GM19467 (cell line): ENCODE measurements around the gene CBR1.
A peak's percentile ranks its signal among the peaks of the same experiment; 100 is the strongest.
"Not testable (repeated sequence)": the region's sequence is repeated elsewhere in the genome, so short reads cannot be mapped to it uniquely, and the experiment has no call there.

Source experiments
- ATAC-seq: cut with Tn5 transposase; IDR thresholded peaks from one replicate; pipeline ENCODE4 v1.9.1; 2021; ENCODE audit warnings: mild to moderate bottlenecking, moderate library complexity; ENCODE audit not compliant: unreplicated experiment

Gene CBR1

DNA sequence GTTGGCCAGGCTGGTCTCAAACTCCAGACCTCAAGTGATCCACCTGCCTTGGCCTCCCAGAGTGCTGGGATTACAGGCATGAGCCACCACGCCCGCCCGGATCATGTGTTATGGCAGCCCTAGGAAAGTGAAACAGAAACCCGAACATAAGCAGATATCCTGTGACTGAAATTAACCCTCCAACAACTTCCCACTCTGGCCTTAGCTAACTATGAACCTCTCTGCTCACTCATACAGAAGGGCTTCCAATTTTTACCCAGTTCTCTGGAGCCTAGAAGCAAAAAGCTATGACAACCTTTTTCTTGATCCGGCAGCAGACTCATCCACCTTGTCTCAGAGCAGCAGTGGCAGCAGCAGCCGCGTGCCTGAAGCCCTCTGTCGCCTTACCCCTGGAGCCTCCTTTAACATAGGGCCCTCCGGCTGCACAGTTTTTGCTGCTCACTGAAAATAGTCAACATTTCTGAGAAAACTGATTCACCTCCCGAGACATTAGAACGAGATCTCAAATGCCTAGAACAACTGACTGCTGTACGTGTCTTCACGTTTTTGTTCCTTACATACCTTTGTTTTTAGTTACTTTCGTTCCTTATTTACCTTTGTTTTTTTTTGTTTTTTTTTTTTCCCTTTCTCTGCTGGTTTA is 9.3 kb downstream of the CBR1 start:
- no peak for ATAC-seq

GRCh38 chr21:36079671-36080070 is 9.8 kb downstream of the CBR1 start:
- no peak for ATAC-seq

DNA sequence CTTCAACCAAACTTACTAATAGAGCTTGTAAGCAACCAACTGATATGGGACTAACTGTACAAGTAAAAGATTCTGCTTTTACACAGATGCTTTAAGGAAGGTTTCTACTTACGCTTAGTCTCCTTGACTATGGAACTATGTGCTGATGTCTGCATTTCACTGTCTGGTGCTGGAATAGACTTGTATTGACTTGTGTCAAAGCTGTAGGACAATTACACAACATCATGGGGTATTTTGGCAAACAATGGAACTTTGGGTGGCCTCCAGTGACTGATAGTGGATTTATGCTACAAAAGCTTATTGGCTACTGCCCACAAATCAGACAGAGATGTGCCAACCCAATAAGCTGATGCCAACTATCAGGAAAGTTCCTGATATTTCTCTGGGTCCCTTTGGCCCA is 10.6 kb downstream of the CBR1 start:
- ATAC-seq = no peak

DNA sequence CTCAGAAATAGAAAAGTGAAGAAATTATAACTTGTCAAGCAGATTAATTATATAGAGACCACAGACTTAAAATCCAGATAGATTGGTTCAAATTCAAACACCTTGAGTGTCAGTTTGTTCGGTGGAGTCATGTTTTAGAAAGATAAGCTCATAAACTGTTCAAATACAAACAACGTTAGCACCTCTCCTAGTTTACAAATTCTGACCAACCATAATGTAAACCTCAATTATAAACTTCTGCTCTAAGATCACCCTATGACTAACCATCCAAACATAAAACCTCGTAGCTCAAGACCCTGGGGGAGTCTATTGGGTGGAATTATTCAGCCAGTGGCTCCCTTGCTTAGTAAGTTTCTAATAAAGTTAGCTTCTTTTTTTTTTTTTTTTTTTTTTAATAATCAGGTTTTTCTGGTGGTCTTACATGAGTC is 12.4 kb downstream of the CBR1 start:
- no peak for ATAC-seq

GRCh38 chr21:36087362-36088138 is 17.7 kb downstream of the CBR1 start:
- no peak for ATAC-seq

GRCh38 chr21:36089946-36090345 is 20.1 kb downstream of the CBR1 start:
- ATAC-seq = no peak

GRCh38 chr21:36092681-36093080 is 22.9 kb downstream of the CBR1 start:
- ATAC-seq = no peak

GRCh38 chr21:36093512-36093911 is 23.7 kb downstream of the CBR1 start:
- ATAC-seq = no peak

GRCh38 chr21:36096398-36097290 is 26.8 kb downstream of the CBR1 start:
- no peak for ATAC-seq

GRCh38 chr21:36097427-36098181 is 27.8 kb downstream of the CBR1 start:
- peak; percentile 54 for ATAC-seq

GRCh38 chr21:36098182-36098532 is 28.3 kb downstream of the CBR1 start:
- ATAC-seq = no peak

- no peak for ATAC-seq
Observed at GRCh38 chr21:36099000-36099399, 29.2 kb downstream of the CBR1 start.

DNA sequence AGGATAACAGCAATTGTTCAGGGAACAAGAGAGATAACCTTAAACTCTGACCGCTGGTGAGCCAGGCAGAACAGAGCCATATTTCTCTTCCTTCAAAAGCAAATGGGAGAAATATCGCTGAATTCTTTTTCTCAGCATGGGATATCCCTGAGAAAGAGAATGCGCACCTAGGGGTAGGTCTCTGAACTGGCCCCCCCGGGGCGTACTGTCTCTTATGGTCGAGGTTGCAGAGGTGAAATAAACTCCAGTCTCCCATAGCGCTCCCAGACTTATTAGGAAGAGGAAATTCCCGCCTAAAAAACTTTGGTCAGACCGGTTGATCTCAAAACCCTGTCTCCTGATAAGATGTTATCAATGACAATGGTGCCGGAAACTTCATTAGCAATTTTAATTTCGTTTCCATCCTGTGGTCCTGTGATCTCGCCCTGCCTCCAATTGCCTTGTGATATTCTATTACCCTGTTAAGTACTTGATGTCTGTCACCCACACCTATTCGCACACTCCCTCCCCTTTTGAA is 29.9 kb downstream of the CBR1 start:
- not testable (repeated sequence) for ATAC-seq

GRCh38 chr21:36100971-36101641 is 31.3 kb downstream of the CBR1 start:
- no peak for ATAC-seq

- ATAC-seq = no peak
Observed at GRCh38 chr21:36103434-36103833, 33.6 kb downstream of the CBR1 start.

- no peak for ATAC-seq
Observed at GRCh38 chr21:36104317-36105300, 34.8 kb downstream of the CBR1 start.

- no peak for ATAC-seq
Observed at GRCh38 chr21:36105327-36105842, 35.6 kb downstream of the CBR1 start.

GRCh38 chr21:36109868-36110267 is 40.0 kb downstream of the CBR1 start:
- ATAC-seq = no peak

DNA sequence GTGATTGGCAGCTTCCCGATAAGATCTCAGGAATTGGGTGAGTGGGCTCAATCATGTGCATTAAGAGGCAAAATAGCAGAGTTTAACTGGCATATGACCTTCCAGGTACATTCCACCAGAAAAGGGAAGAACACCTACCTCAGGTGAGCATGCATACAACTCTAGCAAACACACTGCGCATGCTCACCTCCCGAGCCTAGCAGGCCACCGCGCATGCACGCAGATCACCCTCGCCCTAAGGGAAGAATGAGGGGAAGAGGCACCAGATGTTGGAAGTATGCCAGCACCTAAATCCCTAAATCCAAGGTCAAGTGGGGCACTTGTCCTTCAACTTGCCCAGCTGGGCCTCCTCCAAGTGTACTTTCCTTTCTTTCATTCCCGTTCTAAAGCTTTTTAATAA is 41.4 kb downstream of the CBR1 start:
- ATAC-seq = no peak
